Stimulated activated CD4-positive, alpha-beta T cell treated with anti-CD3 and anti-CD28 coated beads, Interleukin-12 subunit alpha, Interleukin-12 subunit beta, amount 100 ng/mL, for 48 hours (primary cell): ENCODE measurements around the gene KRTAP21-1.
A peak's percentile ranks its signal among the peaks of the same experiment; 100 is the strongest.
"Not testable (repeated sequence)": the region's sequence is repeated elsewhere in the genome, so short reads cannot be mapped to it uniquely, and the experiment has no call there.

Source experiments
- DNase-seq, 3 donors: peaks; one replicate each; pipeline ENCODE4 v3.0.0-alpha.2; 2020; ENCODE audit warnings: low read depth in 2 of 3, low spot score in 1 of 3

The KRTAP21-1 gene

DNA sequence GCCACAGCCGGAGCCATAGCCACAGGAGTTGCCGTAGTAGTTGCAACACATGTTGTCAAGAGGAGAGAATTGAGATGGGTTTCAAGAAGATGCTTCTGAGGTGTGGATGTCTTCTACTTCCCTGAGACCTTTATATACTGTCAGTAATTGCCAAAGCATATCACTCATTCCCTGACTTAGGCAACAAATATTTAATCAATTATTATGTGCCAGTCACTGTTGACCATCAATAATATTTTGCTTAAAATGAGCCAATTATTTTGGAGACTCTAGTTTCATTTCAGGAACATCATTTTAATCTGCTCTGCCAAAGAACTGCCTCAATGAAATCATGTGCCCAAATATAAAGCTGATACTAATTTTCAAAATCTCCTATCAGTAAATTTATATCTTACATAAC is at the start of gene KRTAP21-1:
TSS of gene KRTAP21-1 (minus strand) at position 101 of the 400 bp plus-strand sequence. CDS start at position 51, 50 bp downstream.
- DNase-seq: not testable (repeated sequence)

DNA sequence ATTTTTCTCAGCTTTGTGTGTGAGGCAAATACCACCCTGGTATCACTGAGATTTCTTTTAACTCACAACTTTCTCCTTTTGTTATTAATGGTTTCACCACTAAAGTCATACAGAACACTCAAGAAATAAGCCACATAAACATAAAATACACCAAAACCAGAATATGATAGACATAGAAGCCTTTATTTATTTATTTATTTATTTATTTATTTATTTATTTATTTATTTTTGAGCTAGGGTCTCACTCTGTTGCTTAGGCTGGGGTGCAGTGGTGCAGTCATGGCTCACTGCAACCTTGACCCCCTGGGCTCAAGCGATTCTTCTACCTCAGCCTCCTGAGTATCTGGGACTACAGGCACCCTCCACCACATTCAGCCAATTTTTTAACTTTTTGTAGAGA is 45.4 kb upstream of the KRTAP21-1 start:
- no peak for DNase-seq

DNA sequence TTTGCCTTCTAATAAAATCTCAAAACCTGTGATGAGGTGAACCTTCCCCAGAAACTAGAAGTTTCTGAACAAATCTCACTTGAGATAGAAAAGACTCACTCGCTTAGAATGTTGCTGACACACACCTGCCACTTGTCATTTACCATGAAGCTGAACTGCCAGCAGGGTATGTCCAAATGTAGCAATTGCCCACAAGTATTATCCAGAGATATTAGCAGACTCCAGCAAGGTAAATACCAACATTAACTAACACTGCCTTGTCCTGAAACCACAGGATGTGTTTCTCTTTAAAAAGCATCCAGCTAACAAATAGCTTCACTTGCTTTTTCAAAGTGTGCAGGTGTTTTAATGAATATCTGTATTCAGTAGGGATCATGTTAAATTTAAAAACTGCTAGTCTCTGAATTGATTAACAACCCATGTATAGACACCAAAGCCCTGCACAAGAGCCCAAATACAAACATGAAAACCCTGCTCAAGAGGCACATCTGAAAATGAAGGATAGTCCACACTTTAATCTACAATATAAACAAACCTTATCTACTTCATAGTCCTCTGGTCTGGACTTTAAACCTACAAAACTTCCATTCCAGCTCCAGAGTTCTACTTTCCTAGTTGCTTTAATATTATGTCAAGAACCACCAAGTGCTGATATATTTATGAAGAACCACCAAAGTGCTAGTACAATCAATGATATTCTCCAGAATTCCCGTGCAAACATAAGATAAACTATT is 38.5 kb upstream of the KRTAP21-1 start:
- no peak for DNase-seq

DNA sequence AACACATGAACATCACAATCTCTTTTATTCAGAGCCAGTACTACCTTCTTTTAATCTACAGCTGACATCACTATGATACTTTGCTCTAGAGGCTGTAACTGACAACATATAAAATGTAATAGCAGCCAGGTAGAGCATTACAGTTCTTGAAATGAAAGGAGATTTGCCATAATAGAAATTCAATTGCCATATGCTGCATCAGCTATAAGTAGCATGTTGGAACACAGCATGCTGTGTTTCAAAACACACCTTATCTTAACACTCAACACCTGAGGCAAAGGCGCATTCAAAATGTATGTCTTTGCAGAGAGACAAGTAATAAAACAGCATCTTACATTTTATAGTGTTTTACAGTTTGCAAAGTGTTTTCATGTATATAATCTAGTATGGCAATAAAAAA is 24.0 kb upstream of the KRTAP21-1 start:
- DNase-seq: no peak

DNA sequence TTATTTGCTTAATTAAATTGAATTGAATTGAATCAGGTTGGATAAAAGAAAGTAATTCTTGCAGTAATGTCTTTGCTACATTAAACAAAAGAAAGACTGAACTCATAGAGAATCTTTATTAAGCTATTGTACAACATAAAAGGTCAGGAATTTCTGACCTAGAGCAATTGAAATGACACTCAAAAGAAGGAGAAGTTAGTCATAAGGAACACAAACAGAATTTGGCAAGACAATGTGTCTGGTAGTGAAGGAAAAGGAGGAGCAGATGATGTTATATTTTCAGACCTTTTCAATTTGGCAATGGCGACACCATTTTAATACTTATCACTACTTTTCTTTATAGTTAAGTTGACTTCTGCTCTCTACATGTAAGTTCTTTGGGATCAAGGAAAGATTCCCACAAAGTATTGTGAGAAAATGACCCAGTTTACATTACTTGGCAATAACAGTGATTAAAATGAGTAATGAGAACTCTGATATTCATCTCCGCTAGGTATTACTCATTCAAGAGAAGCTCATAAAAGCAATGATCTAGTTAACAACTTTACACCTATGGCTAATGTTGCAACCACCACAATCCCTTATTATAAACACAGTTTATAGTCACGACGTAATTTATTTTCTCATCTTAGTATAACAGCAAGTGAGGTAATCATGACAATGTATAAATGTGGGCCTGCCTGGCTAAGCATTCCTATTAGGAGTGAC is 14.7 kb upstream of the KRTAP21-1 start:
- DNase-seq: no peak

DNA sequence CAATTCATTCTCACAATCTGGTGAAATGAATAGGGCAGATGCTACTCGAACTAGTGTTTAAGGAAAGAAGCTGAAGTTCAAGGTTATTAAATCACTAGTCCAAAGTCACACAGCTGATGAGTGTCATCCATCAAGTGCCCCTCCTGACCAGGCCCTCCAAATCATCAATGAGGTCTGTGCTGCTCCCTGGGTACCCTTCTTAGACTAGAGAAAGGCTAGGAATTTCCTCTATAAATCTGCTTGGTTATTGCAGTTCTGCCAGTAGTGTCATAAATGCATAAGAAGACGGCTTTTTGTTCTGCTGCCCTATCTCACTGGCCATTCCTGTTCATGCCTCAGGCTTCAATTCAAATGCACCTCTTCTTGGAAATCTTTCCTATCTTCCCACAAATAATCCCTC is 5.5 kb upstream of the KRTAP21-1 start:
- no peak for DNase-seq

DNA sequence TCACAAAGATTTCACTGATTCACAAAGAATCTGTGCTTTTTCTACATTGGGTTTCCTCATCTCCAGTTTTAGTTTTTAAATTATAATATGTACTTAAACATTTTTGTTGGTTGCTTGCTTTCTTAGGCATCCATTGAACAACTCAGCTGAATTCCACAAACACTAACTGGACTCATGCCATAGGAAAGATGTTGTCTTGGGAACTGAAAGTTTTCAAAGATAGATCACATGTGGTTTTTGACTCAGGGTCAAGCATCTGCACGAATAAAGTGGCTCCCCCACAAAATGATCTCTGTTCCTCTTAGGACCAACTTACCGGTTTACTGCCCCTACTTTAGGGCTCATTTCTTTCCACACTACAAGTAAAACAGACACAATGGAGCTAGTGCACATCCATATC is 3.1 kb upstream of the KRTAP21-1 start:
- no peak for DNase-seq

DNA sequence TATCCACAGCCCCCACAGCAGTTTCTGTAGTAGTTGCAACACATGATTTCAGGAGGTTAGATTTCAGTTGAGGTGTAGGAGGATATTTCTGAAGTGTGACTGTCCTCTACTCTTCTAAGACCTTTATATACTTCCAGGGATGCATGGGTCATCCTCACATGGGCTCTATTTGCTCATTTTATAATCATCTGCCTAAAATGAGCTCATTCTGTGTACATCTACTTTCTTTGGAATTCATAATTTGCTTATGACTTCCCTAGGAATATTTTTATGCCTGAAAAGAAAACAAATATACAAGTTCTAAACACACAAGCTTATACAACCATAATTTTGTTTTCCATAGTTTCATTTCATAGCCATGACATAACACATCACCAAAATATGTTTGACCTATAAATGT is 8.1 kb downstream of the KRTAP21-1 start, which contains the start of gene KRTAP21-2:
TSS of gene KRTAP21-2 (minus strand) at position 101 of the 400 bp plus-strand sequence. CDS start at position 44, 57 bp downstream.
- no peak for DNase-seq

DNA sequence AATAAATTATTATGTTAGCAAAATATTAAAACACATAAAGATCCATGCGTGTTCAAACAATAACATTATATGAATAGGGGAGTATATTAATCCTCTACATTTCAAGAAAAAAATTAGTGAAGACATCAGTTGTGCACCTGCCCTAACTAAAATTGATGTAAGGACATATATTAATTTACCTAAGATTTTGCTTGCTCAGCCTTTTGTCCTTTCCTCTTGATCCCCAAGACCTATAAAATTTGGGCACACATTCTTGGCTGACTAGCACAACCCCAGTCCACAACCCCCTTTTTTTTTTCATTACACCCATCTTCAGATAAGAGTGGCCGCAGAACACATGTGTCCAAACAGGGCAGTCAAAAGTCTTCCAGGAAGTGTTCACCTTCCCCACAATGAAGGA is 14.8 kb downstream of the KRTAP21-1 start:
- DNase-seq: no peak

DNA sequence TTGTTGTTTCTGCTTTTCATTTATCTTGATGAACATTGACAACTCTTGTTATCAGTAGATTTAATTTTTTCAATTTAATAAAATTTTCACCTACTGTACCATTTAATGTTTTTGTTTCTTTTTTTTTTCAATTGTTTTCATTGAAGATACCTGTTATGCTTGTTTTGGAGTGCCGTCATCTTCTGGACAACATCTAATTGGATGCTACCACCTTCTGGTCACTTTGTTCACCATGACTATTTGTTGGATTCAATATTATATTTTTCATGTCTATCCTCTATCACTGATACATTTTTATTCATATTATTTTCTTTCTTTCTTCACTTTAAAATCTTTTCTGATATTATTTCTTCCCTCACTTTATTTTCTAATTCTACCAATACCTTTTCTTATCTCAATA is 22.2 kb downstream of the KRTAP21-1 start:
- DNase-seq: no peak

DNA sequence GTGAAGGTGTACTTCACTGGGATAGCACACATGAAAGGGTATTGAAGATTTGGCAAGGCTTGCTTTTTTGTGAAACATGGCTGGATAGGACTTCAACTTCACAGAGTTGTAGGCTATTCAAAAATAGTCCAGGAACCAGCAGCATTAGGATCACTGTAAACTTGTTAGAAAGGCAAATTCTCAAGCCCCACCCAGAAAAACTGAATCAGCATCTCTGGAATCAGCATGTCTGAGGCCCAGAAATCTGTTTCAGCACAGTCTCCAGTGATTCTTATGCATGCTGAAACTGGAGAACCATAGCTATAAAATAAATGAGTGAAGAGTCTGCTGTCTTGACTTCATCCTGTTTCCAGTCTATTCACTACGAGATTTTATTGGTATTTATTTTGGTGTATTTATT is 28.5 kb downstream of the KRTAP21-1 start:
- DNase-seq: no peak

DNA sequence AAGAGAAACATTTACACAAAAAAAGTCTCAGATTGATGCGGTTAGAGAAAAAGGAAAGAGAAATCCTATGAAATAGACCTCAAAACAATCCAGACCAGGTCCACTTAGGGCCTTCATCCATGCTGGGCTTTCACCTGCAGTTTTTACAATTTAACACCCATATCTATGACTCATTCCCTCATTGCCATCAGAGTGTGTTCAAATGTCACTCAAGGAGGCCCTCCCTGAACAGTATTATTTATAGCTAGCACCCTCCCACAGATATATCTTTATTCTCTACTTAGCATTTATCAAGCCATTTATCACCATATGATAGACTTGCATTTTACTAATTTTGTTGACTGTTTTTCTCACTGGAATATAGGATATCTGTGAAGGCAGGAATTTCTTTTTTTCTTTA is 35.8 kb downstream of the KRTAP21-1 start:
- no peak for DNase-seq

DNA sequence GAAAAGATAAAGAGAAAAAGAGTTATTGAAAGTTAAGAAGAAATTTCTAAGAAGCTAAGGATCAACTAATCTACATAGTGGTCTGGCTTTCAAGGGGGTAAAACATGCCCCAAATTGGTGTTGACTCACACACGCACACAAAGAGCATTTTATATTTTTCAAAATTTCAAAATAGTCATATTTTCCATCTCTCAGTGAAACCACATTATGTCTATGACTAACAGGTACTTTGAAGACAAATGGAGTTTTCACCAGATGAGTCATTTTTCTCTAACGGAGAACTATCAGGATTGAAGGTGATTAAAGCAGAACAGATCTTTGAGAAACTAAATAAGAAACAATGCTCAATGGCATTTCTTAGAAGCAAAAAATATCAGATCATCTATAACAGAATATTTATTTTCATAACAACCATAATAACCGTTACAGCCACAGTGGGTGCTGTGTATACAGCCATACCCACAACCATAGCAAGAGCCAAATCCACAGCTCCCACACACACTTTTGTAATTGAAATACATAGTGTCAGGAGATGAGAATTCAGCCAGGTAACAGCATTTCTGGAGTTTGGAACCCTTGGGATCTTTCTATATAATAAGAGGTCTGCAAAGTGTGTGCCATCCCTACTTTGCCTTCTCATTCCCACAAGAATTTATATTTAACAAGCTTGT is 36.9 kb downstream of the KRTAP21-1 start, which contains the start of gene KRTAP21-3:
TSS of gene KRTAP21-3 (minus strand) at position 539 of the 671 bp plus-strand sequence. CDS start at position 521, 18 bp downstream.
- DNase-seq: no peak

DNA sequence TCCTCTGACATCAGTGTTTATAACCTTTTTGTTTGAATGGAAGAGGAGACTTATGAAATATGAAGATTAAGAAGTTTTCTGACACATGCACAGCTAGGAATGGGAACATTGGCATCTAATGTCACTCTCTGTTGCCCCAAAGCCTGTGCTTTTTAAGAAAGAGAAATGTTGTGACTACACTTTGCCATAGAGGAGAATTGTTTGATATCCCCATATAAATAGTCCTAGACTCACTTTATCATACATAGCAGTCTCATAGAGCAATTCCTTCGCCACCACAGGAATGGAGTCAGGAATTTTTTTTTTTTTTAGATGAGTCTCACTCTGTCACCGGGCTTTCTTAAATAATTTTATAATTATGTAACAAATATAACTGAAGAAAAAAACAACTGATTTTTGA is 38.1 kb downstream of the KRTAP21-1 start:
- DNase-seq: no peak

DNA sequence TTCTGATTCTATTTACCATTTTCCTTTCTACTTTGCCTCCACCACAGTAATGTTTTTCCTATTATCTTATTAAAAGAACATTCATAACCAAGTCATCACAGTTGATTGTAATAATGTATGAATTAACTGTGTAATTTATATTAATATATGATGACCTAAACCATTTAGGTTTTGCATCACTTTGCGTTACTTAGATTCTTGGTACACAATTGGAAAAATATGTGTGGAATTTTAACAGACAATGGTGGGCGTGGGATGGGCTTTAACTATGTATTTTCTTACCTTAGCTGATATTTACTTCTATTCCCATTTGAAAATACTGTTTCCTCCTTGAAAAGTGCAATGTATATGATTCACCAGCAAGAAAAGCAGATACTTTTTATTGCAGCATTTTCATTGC is 40.3 kb downstream of the KRTAP21-1 start:
- DNase-seq: no peak

DNA sequence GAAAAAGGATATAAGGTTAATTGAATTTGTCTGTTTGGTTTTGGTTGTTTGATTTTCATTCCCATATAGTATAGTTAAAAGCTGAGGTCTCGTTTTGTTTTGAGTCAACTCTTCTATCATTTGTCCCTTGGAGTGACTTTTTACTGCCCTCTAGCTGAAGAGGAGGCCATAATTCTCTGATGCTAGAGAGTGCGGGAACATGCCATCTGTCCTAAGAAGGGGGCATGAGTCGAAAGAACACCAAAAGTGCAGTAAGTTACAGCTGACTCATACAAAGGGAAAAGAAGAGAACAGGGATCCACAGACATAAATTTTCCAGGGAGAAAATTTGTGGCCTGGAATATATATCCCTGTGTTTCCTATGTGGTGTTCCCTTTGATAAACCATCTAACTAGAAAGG is 40.8 kb downstream of the KRTAP21-1 start:
- no peak for DNase-seq

DNA sequence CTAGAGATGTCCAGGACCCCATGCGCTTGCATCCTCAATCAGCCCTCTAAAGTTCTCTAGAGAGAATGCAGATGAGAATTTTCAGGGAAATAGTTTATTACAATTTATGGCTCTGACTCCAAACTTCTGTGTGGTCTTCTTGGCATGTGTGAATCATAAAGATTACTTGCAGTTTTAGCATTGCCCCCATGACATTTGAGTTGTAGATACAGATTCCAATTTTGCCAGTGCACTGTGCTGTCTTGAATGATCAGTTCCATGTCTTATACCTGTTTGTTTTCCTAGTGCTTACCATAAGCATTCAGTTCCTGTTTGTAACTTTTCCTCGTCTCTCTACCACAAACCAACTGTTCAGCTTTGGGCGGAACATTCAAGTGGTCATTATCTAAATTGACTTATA is 41.5 kb downstream of the KRTAP21-1 start:
- DNase-seq: no peak

DNA sequence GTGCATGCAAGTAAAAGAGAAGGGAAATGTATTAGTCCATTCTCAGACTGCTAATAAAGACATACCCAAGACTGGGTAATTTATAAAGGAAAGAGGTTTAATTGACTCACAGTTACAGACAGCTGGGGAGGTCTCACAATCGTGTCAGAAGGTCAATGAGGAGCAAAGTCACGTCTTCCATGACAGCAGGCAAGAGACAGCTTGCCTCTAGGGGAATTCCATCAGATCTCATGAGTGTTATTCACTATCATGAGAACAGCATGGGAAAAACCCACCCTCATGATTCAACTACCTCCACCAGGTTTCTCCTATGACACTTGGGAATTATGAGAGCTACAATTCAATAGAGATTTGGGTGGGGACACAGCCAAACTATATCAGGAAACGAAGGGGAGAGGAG is 44.7 kb downstream of the KRTAP21-1 start:
- DNase-seq: peak in 1 of 3 donors; percentile 8

DNA sequence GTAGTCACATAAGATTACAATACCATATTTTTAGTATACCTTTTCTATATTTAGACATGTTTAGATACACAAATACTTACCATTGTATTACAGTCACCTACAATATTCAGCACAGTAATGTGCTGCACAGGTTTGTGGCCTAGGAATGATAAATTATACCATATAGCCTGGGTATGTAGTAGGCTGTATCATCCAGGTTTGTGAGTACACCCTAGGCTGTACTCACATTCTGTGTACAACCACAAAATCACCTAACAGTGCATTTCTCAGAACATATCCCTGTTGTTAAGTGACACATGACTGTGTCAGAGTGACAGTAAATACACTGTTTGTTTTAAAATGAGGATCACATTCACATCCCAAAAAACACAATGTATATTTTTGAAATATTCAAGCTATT is 47.8 kb downstream of the KRTAP21-1 start:
- DNase-seq: no peak
